Dendritic cell treated with granulocyte-macrophage colony-stimulating factor and Interleukin-4, amounts not matched to agents 40 ng/mL and 50 ng/mL, for 4 days (primary cell): ENCODE data around the gene IL1RAPL1.

Source experiments
- H3K27ac Mint-ChIP-seq: one replicate; pipeline ENCODE4 v1.8.0; 2022; ENCODE audit warnings: mild to moderate bottlenecking, mixed read lengths
- H3K27me3 Mint-ChIP-seq: one replicate; pipeline ENCODE4 v1.8.0; 2022; ENCODE audit warnings: mild to moderate bottlenecking, mixed read lengths
- H3K36me3 Mint-ChIP-seq: one replicate; pipeline ENCODE4 v1.8.0; 2022; ENCODE audit warnings: low read depth, mixed read lengths
- H3K4me1 Mint-ChIP-seq: one replicate; pipeline ENCODE4 v1.8.0; 2022; ENCODE audit warnings: low read depth, mixed read lengths
- H3K4me3 Mint-ChIP-seq: one replicate; pipeline ENCODE4 v1.8.0; 2022; ENCODE audit warnings: mild to moderate bottlenecking, moderate library complexity, mixed read lengths
- H3K9me3 Mint-ChIP-seq: one replicate; pipeline ENCODE4 v1.8.0; 2022; ENCODE audit warnings: mixed read lengths
- intact Hi-C: fragments of 100-400 bp; cut with micrococcal nuclease; formaldehyde crosslinking; loops from one replicate; pipeline ENCODE4 v1.15.0; 2022

Gene IL1RAPL1

GRCh38 chrX:29662759-29663503 lies 1075.7 kb downstream of the IL1RAPL1 start:
- no peaks in the 10 kb centered on the region for H3K9me3 Mint-ChIP-seq
- no peaks in the 10 kb centered on the region for H3K4me1 Mint-ChIP-seq
- intact Hi-C loops = no loop called here
- no peaks in the 10 kb centered on the region for H3K36me3 Mint-ChIP-seq
- H3K4me3 Mint-ChIP-seq = no peak overlapping the region
- H3K27ac Mint-ChIP-seq = no peak overlapping the region
- H3K27me3 Mint-ChIP-seq = no peaks in the 10 kb centered on the region

GRCh38 chrX:29665532-29665931 lies 1078.3 kb downstream of the IL1RAPL1 start:
- intact Hi-C loops = no loop called here
- no peaks in the 10 kb centered on the region for H3K9me3 Mint-ChIP-seq
- no peak overlapping the region for H3K4me3 Mint-ChIP-seq
- H3K27me3 Mint-ChIP-seq = no peaks in the 10 kb centered on the region
- H3K4me1 Mint-ChIP-seq = no peaks in the 10 kb centered on the region
- no peak overlapping the region for H3K27ac Mint-ChIP-seq
- H3K36me3 Mint-ChIP-seq = no peaks in the 10 kb centered on the region

GRCh38 chrX:29666366-29666765 lies 1079.1 kb downstream of the IL1RAPL1 start:
- H3K27ac Mint-ChIP-seq = no peak overlapping the region
- H3K4me1 Mint-ChIP-seq = no peaks in the 10 kb centered on the region
- H3K27me3 Mint-ChIP-seq = no peaks in the 10 kb centered on the region
- H3K36me3 Mint-ChIP-seq = no peaks in the 10 kb centered on the region
- no peak overlapping the region for H3K4me3 Mint-ChIP-seq
- no peaks in the 10 kb centered on the region for H3K9me3 Mint-ChIP-seq
- intact Hi-C loops = no loop called here

- H3K4me3 Mint-ChIP-seq = no peak overlapping the region
- H3K27ac Mint-ChIP-seq = no peak overlapping the region
- H3K36me3 Mint-ChIP-seq = no peaks in the 10 kb centered on the region
- no peaks in the 10 kb centered on the region for H3K27me3 Mint-ChIP-seq
- H3K4me1 Mint-ChIP-seq = no peaks in the 10 kb centered on the region
- intact Hi-C loops = no loop called here
- H3K9me3 Mint-ChIP-seq = no peaks in the 10 kb centered on the region
Observed at GRCh38 chrX:29671421-29671820, 1084.2 kb downstream of the IL1RAPL1 start.

GRCh38 chrX:29687687-29688086 lies 1100.4 kb downstream of the IL1RAPL1 start:
- H3K4me1 Mint-ChIP-seq = no peaks in the 10 kb centered on the region
- H3K4me3 Mint-ChIP-seq = no peak overlapping the region
- H3K9me3 Mint-ChIP-seq = no peaks in the 10 kb centered on the region
- H3K27me3 Mint-ChIP-seq = no peaks in the 10 kb centered on the region
- no peak overlapping the region for H3K27ac Mint-ChIP-seq
- H3K36me3 Mint-ChIP-seq = no peaks in the 10 kb centered on the region
- intact Hi-C loops = no loop called here

GRCh38 chrX:29690061-29690460 lies 1102.8 kb downstream of the IL1RAPL1 start:
- H3K9me3 Mint-ChIP-seq = no peaks in the 10 kb centered on the region
- H3K4me1 Mint-ChIP-seq = no peaks in the 10 kb centered on the region

GRCh38 chrX:29691044-29691443 lies 1103.8 kb downstream of the IL1RAPL1 start:
- Mint-ChIP-seq H3K27me3 (no peaks in the 10 kb centered on the region), H3K27ac (no peak overlapping the region), H3K4me1 (no peaks in the 10 kb centered on the region), H3K4me3 (no peak overlapping the region), H3K9me3 (no peaks in the 10 kb centered on the region), H3K36me3 (no peaks in the 10 kb centered on the region)
- intact Hi-C loops = no loop called here

More at GRCh38 chrX:29690061-29690460, 1102.8 kb downstream of the IL1RAPL1 start:
- no peaks in the 10 kb centered on the region for H3K27me3 Mint-ChIP-seq
- intact Hi-C loops = no loop called here
- no peaks in the 10 kb centered on the region for H3K36me3 Mint-ChIP-seq
- H3K4me3 Mint-ChIP-seq = no peak overlapping the region
- no peak overlapping the region for H3K27ac Mint-ChIP-seq

- H3K4me1 Mint-ChIP-seq = no peaks in the 10 kb centered on the region
- H3K4me3 Mint-ChIP-seq = no peak overlapping the region
- intact Hi-C loops = no loop called here
- no peak overlapping the region for H3K27ac Mint-ChIP-seq
- no peaks in the 10 kb centered on the region for H3K36me3 Mint-ChIP-seq
- H3K9me3 Mint-ChIP-seq = peaks cover 6% of the 10 kb centered on the region
- no peaks in the 10 kb centered on the region for H3K27me3 Mint-ChIP-seq
Observed at GRCh38 chrX:29693912-29694311, 1106.7 kb downstream of the IL1RAPL1 start.

GRCh38 chrX:29699239-29699638 lies 1112.0 kb downstream of the IL1RAPL1 start:
- no peak overlapping the region for H3K4me3 Mint-ChIP-seq
- H3K4me1 Mint-ChIP-seq = no peaks in the 10 kb centered on the region
- intact Hi-C loops = no loop called here
- no peak overlapping the region for H3K27ac Mint-ChIP-seq
- no peaks in the 10 kb centered on the region for H3K36me3 Mint-ChIP-seq
- no peaks in the 10 kb centered on the region for H3K27me3 Mint-ChIP-seq
- H3K9me3 Mint-ChIP-seq = peaks cover 15% of the 10 kb centered on the region

GRCh38 chrX:29707088-29707487 lies 1119.8 kb downstream of the IL1RAPL1 start:
- Mint-ChIP-seq H3K27me3 (no peaks in the 10 kb centered on the region), H3K9me3 (peaks cover 11% of the 10 kb centered on the region), H3K4me1 (no peaks in the 10 kb centered on the region), H3K36me3 (no peaks in the 10 kb centered on the region), H3K27ac (no peak overlapping the region), H3K4me3 (no peak overlapping the region)
- intact Hi-C loops = no loop called here

- no peaks in the 10 kb centered on the region for H3K4me1 Mint-ChIP-seq
- no peaks in the 10 kb centered on the region for H3K36me3 Mint-ChIP-seq
- no peak overlapping the region for H3K27ac Mint-ChIP-seq
- H3K9me3 Mint-ChIP-seq = peaks cover 8% of the 10 kb centered on the region
- intact Hi-C loops = no loop called here
- H3K4me3 Mint-ChIP-seq = no peak overlapping the region
- no peaks in the 10 kb centered on the region for H3K27me3 Mint-ChIP-seq
Observed at GRCh38 chrX:29721152-29721551, 1133.9 kb downstream of the IL1RAPL1 start.

GRCh38 chrX:29724316-29724715 lies 1137.1 kb downstream of the IL1RAPL1 start:
- Mint-ChIP-seq H3K4me3 (no peak overlapping the region), H3K4me1 (no peaks in the 10 kb centered on the region), H3K36me3 (no peaks in the 10 kb centered on the region), H3K27ac (no peak overlapping the region), H3K9me3 (no peaks in the 10 kb centered on the region), H3K27me3 (no peaks in the 10 kb centered on the region)
- intact Hi-C loops = no loop called here

- Mint-ChIP-seq H3K27ac (no peak overlapping the region), H3K9me3 (no peaks in the 10 kb centered on the region), H3K4me3 (no peak overlapping the region), H3K4me1 (no peaks in the 10 kb centered on the region), H3K27me3 (no peaks in the 10 kb centered on the region), H3K36me3 (no peaks in the 10 kb centered on the region)
- intact Hi-C loops = no loop called here
Observed at GRCh38 chrX:29726811-29727210, 1139.6 kb downstream of the IL1RAPL1 start.

GRCh38 chrX:29728639-29729038 lies 1141.4 kb downstream of the IL1RAPL1 start:
- H3K27me3 Mint-ChIP-seq = no peaks in the 10 kb centered on the region
- H3K4me3 Mint-ChIP-seq = no peak overlapping the region
- no peaks in the 10 kb centered on the region for H3K4me1 Mint-ChIP-seq
- no peaks in the 10 kb centered on the region for H3K36me3 Mint-ChIP-seq
- intact Hi-C loops = no loop called here
- H3K27ac Mint-ChIP-seq = no peak overlapping the region
- H3K9me3 Mint-ChIP-seq = no peaks in the 10 kb centered on the region

- no peaks in the 10 kb centered on the region for H3K36me3 Mint-ChIP-seq
- H3K4me1 Mint-ChIP-seq = no peaks in the 10 kb centered on the region
- no peaks in the 10 kb centered on the region for H3K27me3 Mint-ChIP-seq
- H3K27ac Mint-ChIP-seq = no peak overlapping the region
- intact Hi-C loops = no loop called here
- H3K4me3 Mint-ChIP-seq = no peak overlapping the region
- peaks cover 9% of the 10 kb centered on the region for H3K9me3 Mint-ChIP-seq
Observed at GRCh38 chrX:29744966-29745365, 1157.7 kb downstream of the IL1RAPL1 start.
